CD4-positive, alpha-beta T cell treated with Interleukin-15 for 1 hour (primary cell): ENCODE measurements around the gene PRRT2.

ENCODE experiments used
- DNase-seq: peaks from one replicate; pipeline ENCODE4 v3.0.0-alpha.2; 2020

Gene PRRT2

GRCh38 chr16:29835926-29836325, 23.9 kb downstream of the PRRT2 start:
- no peak for DNase-seq

- DNase-seq, result no peak
These were observed 24.6 kb downstream of the PRRT2 start for GRCh38 chr16:29836623-29837022.

- DNase-seq, result no peak
These were observed 25.8 kb downstream of the PRRT2 start for GRCh38 chr16:29837841-29838240.

DNA sequence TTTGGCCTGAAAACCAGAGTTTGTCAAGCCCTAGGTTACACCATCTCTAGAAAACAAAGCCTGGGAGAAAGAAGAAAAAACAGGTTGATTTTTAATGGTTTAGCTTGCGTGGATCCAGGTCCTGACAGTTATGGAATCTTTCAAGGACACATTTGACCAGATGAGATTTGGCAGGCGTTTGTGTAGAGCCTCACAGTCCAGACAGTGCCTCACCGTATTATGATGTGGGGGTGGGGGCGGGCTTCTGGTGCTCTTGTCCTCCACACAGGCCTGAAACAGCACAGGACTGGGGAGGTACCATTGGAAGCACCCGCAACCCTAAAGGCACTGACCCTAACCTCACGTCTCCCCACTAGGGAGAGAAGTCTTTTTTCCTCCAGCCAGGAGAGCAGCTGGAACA, 27.8 kb downstream of the PRRT2 start:
- DNase-seq, result no peak

GRCh38 chr16:29840240-29840639, 28.2 kb downstream of the PRRT2 start:
- DNase-seq, result no peak

GRCh38 chr16:29841631-29842030, 29.6 kb downstream of the PRRT2 start:
- no peak for DNase-seq

DNA sequence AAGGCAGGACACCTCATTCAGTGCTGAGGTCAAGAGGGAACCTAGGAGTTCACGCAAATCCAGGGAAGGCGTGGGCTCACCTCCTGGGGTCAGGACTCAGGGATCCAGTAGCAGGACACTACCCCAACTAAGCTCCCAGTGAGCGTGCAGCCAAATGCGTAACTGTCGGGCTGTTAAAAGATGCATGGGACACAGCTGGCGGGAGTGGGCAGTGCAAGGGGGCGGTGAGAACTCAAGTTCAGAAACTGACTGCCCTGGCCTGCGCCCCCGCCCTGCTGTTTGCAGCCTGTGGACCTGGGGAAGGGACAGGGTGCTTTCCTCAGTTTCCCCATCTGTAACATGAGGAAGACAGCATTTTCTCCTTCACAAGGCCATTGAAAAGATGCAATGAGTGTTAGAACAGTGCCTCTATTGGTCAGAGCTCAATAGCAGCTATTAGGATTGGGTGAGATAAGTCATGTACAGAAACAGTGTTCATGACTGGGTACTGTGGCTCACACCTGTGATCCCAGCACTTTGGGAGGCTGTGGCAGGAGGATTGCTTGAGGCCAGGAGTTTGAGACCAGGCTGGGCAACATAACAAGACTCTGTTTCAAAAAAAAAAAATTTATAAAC, 30.8 kb downstream of the PRRT2 start:
- no peak for DNase-seq

GRCh38 chr16:29843931-29844330, 31.9 kb downstream of the PRRT2 start:
- DNase-seq, result no peak

- no peak for DNase-seq
These were observed 32.8 kb downstream of the PRRT2 start for GRCh38 chr16:29844575-29845331.

GRCh38 chr16:29845656-29846055, 33.7 kb downstream of the PRRT2 start:
- DNase-seq, result no peak

DNA sequence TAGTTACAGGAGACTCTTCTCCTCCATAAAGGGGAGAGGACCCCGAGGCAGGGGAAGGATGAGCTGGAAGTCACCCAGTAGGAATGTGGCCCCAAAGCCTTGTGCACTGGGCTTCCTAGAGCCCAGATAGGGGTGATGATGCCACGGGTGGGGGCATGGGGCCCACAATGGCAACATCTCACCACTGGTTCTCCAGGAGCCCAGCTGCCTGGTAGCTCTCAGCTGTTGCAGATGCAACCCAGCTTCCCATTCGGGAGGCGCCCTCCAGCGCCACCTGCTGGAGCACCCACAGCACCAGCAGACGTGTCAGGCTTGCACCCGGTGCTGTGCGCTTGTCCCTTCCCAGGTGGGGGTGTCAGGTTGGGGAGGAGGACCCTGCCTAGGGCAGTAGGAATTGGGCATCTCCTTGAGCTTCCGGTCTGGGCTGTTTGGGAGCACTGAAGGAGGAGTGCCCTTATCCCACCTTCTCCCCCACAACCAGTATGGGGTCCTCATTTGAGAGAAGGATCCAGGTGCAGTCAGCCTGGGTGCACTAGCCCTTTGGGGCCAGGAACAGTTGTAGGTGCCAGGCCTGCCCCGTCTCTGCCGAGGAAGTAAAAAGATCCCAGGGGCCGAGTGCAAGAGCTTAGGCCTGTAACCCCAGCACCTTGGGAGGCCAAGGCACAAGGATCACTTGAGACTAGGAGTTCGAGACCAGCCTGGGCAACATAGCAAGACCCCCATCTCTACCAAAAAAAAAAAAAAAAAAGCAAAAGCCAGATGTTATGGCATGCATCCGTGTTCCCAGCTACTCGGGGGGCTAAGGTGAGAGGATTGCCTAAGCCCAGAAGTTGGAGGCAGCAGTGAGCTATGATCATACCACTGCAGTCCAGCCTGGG, 36.7 kb downstream of the PRRT2 start:
- peak; percentile 77 for DNase-seq

GRCh38 chr16:29849505-29849904, 37.5 kb downstream of the PRRT2 start:
- no peak for DNase-seq

GRCh38 chr16:29850998-29851397, 39.0 kb downstream of the PRRT2 start:
- DNase-seq, result no peak

DNA sequence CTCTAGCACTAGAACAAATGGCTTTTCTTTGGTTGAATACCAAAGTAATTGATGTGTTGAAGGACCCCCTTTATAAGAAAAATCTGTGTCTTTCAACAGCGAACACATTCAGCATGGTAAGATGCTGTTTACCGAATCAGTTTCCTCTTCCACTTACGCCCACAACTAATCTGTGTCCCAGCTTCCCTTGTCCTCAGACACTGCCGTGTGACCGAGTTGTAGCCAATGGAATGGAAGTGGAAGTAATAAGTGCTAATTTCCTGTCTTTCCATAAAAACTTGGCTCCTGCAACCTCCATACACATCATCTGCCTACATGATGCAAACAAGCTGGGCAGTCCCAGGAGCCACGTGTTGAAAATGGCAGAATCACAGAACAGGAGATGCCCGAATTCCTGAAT, 40.7 kb downstream of the PRRT2 start:
- DNase-seq, result no peak

GRCh38 chr16:29854520-29855100, 42.6 kb downstream of the PRRT2 start:
- no peak for DNase-seq

- no peak for DNase-seq
These were observed 45.3 kb downstream of the PRRT2 start for GRCh38 chr16:29857133-29857760.

GRCh38 chr16:29858149-29858849, 46.3 kb downstream of the PRRT2 start:
- no peak for DNase-seq

DNA sequence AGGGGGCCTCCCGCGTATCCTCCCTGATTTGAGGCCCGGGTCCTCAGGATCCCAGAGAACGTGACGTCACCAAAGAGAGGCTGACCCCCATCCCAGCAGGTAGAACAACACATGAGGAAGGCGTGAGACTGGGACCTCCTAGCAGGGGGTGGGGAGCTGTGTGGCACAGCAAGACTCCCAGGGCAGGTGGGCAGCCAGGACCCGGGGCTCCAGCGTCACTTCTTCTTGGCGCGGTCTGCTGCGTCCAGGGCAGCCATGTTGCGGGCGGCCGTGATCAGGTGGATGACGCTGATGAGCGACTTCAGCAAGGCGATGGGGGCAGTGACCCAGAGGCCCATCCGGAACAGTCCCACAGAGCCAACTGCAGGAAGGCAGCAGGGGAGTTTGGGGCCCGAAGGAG, 47.0 kb downstream of the PRRT2 start:
- no peak for DNase-seq

DNA sequence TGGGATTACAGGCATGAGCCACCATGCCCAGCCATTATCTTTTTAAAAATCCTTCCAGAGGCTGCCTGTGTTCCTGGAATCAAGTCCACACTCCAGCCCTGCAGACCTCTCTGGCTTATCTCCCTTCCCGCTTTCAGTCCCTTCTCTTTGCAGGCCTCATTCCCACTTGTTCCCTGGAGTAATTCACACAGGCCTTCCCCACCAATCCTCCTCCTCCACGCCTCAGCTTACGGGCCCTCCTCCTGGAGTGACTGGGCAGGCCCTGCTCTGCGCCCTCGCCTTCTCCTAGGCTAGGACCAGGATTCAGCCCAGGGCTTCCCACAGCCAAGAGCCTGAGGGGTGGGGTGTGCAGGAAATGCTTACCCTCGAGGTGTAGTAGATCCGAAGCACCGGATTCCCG, 48.2 kb downstream of the PRRT2 start:
- DNase-seq, result no peak

- DNase-seq, result no peak
These were observed 50.4 kb downstream of the PRRT2 start for GRCh38 chr16:29862383-29862883.

- peak; percentile 95 for DNase-seq
These were observed 51.1 kb downstream of the PRRT2 start, which contains the start of gene CDIPT for GRCh38 chr16:29862884-29863668. Gene CDIPT, minus strand, starts transcription at chr16:29863226. Its CDS starts 369 bp downstream, at chr16:29862857.
